Activated gamma-delta T cell treated with anti-CD3 and anti-CD28 coated beads, Interleukin-2, amount 50 U/mL, for 16 hours (primary cell): ENCODE results near the gene CPEB1.

Source experiments
- DNase-seq: peaks from one replicate; pipeline ENCODE4 v3.0.0-alpha.2; 2020; ENCODE audit warnings: low read depth

The CPEB1 gene

GRCh38 chr15:82647045-82647834 is at the start of gene CPEB1:
CPEB1 (minus strand) TSS chr15:82647363; CDS start chr15:82628459, 18,904 bp downstream.
- DNase-seq: peak; percentile 12

DNA sequence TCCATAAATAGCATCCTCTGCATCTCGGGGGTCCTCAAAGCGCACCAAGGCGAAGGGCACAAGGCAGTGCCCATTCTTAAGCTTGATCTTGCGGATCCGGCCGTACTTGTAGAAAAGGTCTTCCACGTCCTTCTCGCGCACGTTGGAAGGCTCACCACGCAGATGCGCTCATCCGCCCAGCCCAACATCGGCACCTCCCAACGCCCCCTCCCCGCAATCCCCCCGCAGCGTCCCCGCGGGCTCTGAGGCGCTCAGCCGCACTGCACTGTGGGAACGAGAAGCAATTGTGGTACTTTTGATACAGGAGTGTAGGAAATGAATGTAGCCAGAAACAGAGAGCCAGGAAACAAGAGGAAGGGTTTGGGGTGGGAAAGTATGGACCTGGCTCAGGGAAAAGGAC is 45.0 kb upstream of the CPEB1 start:
- no peak for DNase-seq

DNA sequence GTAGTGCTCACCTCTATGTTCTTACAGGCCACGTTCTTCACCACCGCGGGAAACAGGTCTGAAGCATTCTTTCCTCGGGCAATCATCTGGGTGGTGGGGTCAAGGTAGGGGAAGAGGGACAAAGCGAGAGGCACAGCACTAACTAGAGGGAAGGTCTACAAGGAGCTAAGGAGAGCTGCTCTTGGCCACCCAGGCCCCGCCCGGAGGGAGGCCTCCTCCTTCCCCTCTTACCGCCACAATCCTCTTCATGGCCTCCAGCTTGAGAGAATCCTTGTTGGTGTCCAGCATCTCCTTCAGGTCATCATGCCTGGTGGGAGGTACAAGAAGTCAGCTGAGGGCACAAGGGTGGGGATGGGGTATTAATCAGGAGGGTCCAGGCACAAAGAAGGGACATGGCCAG is 42.0 kb upstream of the CPEB1 start:
- no peak for DNase-seq

DNA sequence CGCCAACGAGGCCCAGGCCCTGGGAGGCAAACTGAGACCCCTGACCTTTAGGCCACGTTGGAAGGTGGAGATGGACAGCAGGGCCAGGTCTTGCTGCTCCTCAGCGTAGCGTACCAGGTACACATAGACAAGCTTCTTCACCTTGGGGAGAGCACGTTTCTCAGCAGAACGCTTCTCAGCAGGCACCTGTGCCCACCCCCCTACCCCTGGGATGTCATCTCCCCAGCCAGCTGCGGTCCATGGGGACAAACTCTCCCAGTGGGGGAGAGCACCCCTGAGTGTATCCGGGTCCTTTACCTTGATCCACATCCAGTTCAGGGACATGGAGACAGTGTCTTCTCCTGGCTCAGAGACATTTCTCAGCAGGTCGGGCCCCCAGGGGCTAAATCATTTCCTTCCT is 41.5 kb upstream of the CPEB1 start:
- DNase-seq: no peak

DNA sequence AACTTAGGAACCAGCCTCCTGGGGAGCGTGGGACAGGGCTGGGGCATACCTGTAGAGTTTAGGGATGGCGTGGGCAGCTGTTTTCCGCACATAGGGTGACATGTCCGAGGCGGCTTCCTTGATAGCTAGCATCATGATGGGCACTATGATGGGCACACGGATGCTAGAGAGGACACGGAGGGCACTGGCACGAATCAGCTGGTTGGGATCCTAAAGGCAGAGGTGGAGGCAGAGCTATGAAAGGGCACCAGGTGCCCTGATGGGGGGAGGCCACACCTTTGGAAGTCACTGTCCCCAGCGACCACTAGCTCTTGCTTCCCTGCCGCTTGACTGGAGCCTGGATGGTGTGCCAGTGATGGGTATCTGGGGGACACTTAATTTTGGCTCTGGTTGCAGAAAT is 34.2 kb upstream of the CPEB1 start:
- no peak for DNase-seq

GRCh38 chr15:82680200-82681102 is 33.3 kb upstream of the CPEB1 start:
- peak; percentile 54 for DNase-seq

DNA sequence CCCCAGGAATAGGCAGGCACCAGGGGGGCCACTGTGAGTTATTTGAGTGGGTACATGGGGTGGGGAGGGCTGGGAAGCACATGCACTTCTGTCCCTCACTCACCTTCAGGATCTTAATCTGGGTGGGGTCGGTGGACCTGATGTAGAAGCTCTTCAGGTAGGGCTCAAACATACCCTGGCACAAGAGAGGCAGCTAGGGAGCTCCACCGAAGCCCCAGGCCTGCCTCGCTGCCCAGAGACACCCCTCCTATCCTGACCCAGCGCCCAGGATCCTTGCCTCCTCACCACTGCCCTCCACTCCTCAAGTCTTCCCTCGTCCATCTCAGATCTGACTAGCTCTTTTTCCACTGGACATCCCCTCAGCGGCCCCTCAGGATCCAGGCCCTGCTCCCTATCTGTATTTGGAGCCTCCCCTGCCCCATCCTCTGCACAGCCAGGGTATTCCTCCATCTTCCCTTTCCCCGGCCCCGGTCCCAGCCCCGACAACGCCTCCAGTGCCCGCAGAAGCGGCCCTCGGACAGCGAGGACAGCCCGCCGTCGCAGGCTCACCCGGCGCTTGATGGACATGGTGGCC is 32.5 kb upstream of the CPEB1 start:
- DNase-seq: no peak

DNA sequence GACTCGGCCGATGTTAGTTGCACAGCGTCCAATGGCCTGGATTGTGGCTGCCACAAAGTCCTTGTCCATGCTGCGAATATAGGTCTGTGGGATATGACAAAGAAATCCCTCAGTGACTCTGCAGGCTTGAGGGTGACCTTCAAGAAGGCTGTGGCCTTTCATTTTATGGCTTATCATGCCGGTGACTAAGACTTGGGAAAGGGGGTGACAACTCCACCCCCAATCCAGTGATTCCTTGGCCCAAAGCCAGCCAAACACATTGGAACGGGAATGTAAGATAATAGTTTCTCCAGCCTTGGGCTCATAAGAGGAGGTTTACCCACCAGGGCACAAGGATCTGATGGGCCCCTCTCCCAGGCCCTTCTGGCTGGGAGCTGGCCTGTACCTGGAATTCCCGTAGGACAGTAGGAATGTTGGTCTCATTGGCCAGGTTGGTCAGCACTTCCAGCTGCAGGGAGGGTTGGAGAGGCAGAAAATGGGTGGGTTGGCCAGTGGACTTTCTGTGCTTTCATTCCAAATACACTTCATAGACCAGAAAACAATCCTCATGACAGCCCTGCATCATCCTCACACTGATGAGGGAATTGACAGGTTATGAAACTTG is 30.7 kb upstream of the CPEB1 start:
- no peak for DNase-seq

DNA sequence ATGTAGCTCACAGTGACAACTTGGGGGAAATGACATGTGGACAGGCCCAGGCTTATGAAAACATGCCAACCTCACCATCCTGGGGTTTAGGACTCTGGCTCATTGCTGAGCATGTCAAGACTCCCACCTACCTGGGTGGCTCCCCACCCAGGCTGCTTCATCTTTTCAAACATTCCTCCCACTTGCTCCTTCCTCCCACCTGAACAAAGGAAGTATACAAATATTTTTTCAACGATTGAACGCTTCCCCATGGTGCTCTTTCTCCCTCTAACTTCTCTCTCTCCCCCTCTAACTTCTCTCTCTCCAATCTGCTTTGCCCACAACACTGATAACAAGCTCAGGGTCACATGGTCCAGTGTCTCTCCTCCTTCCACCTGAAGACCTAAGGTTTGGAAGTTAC is 27.7 kb upstream of the CPEB1 start:
- no peak for DNase-seq

GRCh38 chr15:82670699-82671098 is 23.5 kb upstream of the CPEB1 start:
- no peak for DNase-seq

GRCh38 chr15:82666606-82667005 is 19.4 kb upstream of the CPEB1 start:
- DNase-seq: no peak

DNA sequence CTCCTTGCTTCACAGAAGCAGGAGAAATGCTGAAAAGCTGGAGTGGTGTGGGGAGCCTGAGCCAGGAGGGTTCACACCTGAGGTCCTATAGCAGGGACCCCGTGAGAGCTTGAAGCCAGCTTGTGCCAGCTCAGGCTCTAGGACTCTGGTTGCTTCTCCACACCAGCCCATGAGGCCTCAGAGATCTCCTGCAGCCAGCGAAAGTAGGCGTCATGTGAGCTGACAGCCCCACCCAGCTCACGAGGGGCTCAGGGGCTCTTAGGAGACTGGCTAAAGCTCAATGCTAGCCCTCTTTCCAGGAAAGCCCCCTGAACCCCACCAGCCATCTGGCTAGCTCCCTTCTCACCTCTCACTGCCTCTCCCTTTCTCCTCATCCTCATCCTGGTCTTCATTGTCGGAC is 16.9 kb upstream of the CPEB1 start:
- no peak for DNase-seq

DNA sequence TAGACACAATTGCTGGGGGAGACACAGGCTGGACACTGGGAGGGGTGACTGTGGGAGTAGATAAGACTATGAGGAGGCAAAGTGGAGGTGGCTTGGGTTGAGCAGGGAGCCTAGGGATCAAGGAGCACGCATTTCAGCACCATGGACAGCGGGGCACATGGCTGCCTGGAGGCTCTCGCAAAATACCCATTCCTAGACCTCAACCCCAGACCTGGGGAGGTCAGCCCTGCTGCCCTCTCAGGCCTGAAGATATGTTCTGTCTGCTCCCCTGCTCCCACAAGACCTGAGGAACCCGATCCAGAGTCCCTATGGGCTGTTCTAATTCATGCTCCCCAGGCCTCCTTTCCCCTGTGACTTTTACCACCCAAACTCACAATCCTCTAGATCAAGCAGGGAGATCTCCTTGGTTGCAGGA is 16.0 kb upstream of the CPEB1 start:
- DNase-seq: no peak

DNA sequence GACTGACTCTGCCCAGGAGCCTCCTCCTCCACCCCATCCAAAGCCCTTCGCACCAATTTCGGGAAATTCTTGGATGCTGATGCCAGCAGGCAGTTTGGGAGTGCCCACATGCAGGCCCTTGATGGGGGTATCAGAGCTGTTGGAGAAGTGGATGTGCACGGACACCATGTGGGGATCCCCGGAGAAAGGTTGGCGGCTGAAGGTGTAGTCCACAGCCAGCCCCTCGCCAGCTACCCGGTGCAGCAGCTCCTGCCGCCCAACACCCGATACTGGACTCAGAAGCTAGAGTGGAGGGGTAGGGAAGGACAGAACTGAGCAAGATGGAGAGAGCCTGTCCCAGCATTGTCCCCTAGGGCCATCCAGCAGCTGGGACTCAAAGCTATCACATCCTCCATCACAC is 15.5 kb upstream of the CPEB1 start:
- DNase-seq: no peak

DNA sequence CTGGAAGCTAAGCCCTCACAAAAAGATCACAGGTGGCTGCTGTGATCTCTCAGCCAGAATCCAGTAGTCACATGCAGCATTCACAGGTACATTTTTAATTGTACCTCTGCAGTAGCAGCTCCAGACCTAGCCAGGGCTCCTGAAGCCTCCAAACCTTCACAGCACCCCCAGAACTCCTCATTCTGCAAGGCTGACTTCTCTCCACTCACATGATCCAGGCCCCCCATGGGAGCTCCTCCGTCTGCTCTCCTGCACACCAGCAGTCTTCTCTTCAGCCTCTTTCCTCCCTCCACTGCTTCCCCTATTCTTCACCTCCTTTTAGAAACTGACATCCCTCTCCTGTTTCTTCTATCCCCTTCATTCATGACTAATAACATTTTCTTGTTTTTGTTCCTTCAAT is 13.2 kb upstream of the CPEB1 start:
- no peak for DNase-seq

DNA sequence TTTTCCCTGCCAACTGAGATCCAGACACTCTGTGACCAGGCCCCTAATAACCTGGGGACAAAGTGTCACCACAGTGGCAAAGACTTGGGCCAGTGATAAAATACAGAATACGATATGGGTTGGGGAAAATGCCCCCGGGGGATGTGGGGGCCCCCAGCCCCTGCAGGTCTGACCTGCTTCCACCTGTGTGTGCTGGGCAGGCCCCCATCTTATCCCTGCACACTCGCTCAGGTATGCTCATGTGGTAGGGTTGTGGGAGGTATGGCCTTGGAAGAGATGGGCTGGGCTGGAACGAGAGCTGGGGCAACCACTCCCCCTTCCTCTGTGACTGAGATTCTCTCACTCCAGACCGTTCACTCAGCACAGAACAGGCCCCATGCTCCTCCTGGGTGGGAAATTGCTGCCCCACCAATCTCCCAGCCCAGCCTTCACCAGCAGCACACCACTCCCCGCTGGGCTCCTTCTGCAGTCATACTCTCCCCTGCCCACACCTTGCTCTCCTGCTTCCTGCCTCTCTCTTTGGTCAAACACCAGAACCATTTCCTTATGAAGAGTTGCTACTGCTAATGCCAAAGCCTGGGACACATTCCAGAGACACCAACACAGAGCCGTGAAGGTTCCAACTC is 9.6 kb upstream of the CPEB1 start:
- no peak for DNase-seq

DNA sequence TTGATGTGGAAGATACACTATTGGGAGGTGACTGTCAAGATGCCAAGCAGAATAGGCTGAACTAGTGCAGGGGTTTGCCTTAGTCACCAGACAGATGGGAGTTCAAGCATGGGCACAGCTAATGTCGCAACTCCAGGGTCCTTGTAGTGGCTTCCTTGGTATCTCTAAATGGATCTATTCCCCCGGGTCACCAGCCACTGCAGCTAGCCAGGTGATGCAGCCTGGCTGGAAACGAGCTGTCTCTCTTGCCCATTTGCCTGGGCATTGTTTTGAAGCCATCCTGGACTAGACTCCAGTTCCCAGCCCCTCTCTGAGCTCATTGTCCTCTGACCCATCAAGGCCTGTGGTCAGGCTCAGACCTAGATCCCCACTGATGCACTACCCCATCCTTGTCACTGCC is 8.4 kb upstream of the CPEB1 start:
- DNase-seq: no peak

DNA sequence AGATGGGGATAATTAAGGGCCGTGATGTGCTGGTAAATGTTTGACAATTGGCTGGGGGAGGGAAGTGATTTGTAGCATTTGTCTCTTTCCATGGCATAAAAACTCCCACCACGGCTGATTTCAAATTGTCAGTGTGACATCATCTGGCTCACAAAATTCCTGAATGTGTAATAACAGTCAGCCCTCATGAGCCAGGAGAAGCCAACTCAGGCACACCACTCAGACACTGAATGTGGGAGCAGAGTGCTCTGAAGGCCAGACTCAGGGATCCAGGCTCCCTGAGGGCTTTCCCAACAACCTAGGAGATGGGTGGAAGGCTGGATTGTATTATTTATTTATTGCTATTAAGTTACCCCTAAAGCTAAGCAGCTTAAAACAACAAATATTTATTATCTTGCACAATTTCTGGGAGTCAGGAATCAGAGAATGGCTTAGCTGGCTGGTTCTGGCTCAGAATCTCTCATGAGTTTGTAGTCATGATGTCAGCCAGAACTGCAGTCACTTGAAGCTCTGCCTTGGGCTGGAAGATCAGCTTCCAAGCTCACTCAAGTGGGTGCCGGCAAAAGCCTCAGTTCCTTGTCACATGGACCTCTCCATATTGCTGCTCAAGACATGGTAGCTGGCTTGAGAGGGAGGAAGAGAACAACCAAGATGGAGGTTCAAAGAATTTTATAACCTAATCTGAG is 6.5 kb upstream of the CPEB1 start:
- no peak for DNase-seq

DNA sequence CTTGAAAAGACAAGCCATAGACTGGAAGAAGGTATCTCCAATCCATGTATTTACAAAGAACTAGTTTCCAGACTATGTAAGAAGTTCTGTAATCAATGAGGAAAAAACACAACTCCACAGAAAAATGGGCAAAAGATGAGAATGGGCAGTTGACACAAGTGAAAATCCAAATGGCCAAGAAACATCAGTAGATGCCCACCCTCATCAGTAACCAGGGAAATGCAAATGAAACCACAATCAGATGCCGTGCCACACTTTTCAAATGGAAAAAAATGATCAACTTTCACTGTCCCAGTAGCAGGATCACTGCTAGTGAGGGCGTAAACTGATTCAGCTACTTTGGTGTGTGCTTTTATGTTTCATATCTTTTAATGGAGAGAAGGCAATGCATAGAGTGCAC is 4.5 kb upstream of the CPEB1 start:
- no peak for DNase-seq

GRCh38 chr15:82650046-82650670 is 3.0 kb upstream of the CPEB1 start:
- no peak for DNase-seq
